A673 (cell line): ENCODE measurements around the gene TM7SF3.

Source experiments
- EZH2 ChIP-seq: fragments of 200-600 bp; sonication (generic); IDR thresholded peaks from 2 replicates; pipeline ENCODE4 v1.6.1; 2017; ENCODE audit warnings: borderline replicate concordance, low read depth, mild to moderate bottlenecking, mixed read lengths, antibody characterized with exemption, low read length; ENCODE audit not compliant: poor library complexity, severe bottlenecking
- TF ChIP-seq, protein P1 (sequence below): fragments of 300-800, 200-600 bp; sonication (generic); conservative IDR thresholded peaks from 2 replicates; pipeline ENCODE4 v1.5.1; 2017; ENCODE audit warnings: low read depth, mild to moderate bottlenecking, antibody characterized with exemption, low read length, moderate library complexity, mixed read lengths

- TF ChIP-seq, protein P1, sequence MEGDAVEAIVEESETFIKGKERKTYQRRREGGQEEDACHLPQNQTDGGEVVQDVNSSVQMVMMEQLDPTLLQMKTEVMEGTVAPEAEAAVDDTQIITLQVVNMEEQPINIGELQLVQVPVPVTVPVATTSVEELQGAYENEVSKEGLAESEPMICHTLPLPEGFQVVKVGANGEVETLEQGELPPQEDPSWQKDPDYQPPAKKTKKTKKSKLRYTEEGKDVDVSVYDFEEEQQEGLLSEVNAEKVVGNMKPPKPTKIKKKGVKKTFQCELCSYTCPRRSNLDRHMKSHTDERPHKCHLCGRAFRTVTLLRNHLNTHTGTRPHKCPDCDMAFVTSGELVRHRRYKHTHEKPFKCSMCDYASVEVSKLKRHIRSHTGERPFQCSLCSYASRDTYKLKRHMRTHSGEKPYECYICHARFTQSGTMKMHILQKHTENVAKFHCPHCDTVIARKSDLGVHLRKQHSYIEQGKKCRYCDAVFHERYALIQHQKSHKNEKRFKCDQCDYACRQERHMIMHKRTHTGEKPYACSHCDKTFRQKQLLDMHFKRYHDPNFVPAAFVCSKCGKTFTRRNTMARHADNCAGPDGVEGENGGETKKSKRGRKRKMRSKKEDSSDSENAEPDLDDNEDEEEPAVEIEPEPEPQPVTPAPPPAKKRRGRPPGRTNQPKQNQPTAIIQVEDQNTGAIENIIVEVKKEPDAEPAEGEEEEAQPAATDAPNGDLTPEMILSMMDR, result no peak
- TF ChIP-seq EZH2, result no peak
Measured at GRCh38 chr12:27012239-27012981, 1.8 kb downstream of the TM7SF3 start.
